Stimulated activated CD8-positive, alpha-beta memory T cell treated with anti-CD3 and anti-CD28 coated beads, Interleukin-7, amount 100 ng/mL, for 4 hours (primary cell): ENCODE results near the gene IL1RAP.
"Not testable (repeated sequence)": the region's sequence is repeated elsewhere in the genome, so short reads cannot be mapped to it uniquely, and the experiment has no call there.

Experiments
- DNase-seq, 2 donors: peaks; one replicate each; pipeline ENCODE4 v3.0.0-alpha.2; 2020; ENCODE audit warnings: low read depth in 2 of 2

IL1RAP gene

GRCh38 chr3:190512666-190513065 is 1.2 kb upstream of the IL1RAP start:
- DNase-seq = no peak

GRCh38 chr3:190514413-190515153 is 698 bp downstream of the IL1RAP start:
- peak; percentile 10 to 12 for DNase-seq

- no peak for DNase-seq
Observed at GRCh38 chr3:190516416-190516815, 2.5 kb downstream of the IL1RAP start.

- DNase-seq = no peak
Observed at GRCh38 chr3:190517687-190518086, 3.8 kb downstream of the IL1RAP start.

GRCh38 chr3:190518531-190518930 is 4.6 kb downstream of the IL1RAP start:
- not testable (repeated sequence) for DNase-seq

- no peak for DNase-seq
Observed at GRCh38 chr3:190519886-190520285, 6.0 kb downstream of the IL1RAP start.

GRCh38 chr3:190521998-190522397 is 8.1 kb downstream of the IL1RAP start:
- DNase-seq = no peak

GRCh38 chr3:190522621-190523222 is 8.8 kb downstream of the IL1RAP start:
- DNase-seq = no peak

- DNase-seq = no peak
Observed at GRCh38 chr3:190524942-190525341, 11.1 kb downstream of the IL1RAP start.

GRCh38 chr3:190525634-190526033 is 11.7 kb downstream of the IL1RAP start:
- no peak for DNase-seq

GRCh38 chr3:190526787-190527762 is 13.2 kb downstream of the IL1RAP start:
- DNase-seq = no peak

GRCh38 chr3:190528706-190529105 is 14.8 kb downstream of the IL1RAP start:
- no peak for DNase-seq

- no peak for DNase-seq
Observed at GRCh38 chr3:190531406-190531805, 17.5 kb downstream of the IL1RAP start.

- no peak for DNase-seq
Observed at GRCh38 chr3:190532731-190533203, 18.9 kb downstream of the IL1RAP start.

GRCh38 chr3:190533511-190534281 is 19.8 kb downstream of the IL1RAP start:
- no peak for DNase-seq

- DNase-seq = no peak
Observed at GRCh38 chr3:190534386-190534785, 20.5 kb downstream of the IL1RAP start.

GRCh38 chr3:190534986-190535385 is 21.1 kb downstream of the IL1RAP start:
- no peak for DNase-seq

- no peak for DNase-seq
Observed at GRCh38 chr3:190537146-190537545, 23.3 kb downstream of the IL1RAP start.

GRCh38 chr3:190538288-190538687 is 24.4 kb downstream of the IL1RAP start:
- DNase-seq = no peak

- DNase-seq = no peak
Observed at GRCh38 chr3:190539526-190539925, 25.6 kb downstream of the IL1RAP start.

- no peak for DNase-seq
Observed at GRCh38 chr3:190541008-190541407, 27.1 kb downstream of the IL1RAP start.
